Endometrial microvascular endothelial cells (primary cell): Measurements from ENCODE around the gene ANKRD60. TPM values are rescaled to one million over a fixed set of nuclear protein-coding genes. Genes with fewer than 3 reads are reported as not detected.

ENCODE experiments used
- in situ Hi-C: cut with HindIII; loops from 2 replicates; pipeline ENCODE4 v1.10.0; 2017; ENCODE audit warnings: low sequenced_read_pairs, low pct_unique_long_range_greater_than_20kb; ENCODE audit errors: inconsistent ontology term
- total RNA-seq: library from RNA; depleted of rRNA; stranded (reverse); fragments of >200 nt; gene quantifications from one replicate; pipeline ENCODE4 v1.2.3, GENCODE V29; 2015; ENCODE audit errors: inconsistent ontology term

Gene ANKRD60, protein sequence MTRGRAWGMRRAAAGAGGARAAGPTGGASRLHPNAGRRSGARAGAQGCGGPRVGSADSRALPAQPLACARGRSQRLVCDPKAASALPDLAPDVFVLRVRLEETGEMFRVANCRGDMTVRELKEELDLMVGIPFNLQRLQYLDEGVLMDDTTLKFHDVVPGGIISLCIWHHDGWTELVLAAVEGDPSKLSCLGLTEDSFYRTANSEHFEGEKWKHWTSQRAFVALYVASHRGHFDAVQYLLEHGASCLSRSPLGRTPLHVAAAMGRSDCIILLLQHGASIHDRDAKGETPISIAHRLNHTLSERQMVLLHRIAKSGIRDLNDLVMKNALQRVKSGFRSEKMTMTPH
- total RNA-seq = not detected

DNA sequence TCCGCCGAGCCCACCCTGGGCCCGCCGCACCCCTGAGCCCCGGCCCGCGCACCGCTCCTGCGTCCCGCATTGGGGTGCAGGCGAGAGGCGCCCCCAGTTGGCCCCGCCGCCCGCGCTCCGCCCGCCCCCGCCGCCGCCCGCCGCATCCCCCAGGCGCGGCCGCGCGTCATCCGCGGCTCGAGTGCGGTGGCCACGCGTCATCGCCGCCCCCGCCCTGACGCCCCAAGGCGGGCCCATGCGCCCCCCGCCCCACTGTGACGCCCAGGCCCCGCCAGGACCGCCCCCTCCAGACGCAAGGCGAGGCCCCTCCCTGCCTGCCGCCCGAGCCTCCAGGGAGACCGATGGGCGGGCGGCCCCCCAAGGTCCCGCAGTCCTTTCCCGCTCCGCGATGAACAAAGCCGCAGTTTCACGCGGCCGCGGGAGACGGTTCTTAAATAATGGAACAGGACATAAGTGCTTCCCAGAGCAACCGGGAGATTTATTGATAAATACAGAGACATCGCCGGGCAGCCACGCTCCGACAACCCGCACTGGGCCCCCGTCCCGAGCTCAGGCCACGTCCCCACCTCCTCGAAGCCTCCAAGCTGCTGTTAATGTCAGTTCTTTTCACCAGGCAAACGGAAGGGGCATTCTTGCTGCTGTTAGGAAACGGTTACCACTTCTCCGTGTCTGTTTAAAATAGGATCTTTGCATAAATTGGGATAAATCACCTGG lies at the start of gene ANKRD60:
TSS of gene ANKRD60 (minus strand) at position 170 of the 714 bp plus-strand sequence. CDS start at position 170, 0 bp downstream.
- in situ Hi-C loops = loop anchor here (25.0 kb wide), 2 partner anchors 234 to 434 kb away; partner anchors contain the start of gene STX16

DNA sequence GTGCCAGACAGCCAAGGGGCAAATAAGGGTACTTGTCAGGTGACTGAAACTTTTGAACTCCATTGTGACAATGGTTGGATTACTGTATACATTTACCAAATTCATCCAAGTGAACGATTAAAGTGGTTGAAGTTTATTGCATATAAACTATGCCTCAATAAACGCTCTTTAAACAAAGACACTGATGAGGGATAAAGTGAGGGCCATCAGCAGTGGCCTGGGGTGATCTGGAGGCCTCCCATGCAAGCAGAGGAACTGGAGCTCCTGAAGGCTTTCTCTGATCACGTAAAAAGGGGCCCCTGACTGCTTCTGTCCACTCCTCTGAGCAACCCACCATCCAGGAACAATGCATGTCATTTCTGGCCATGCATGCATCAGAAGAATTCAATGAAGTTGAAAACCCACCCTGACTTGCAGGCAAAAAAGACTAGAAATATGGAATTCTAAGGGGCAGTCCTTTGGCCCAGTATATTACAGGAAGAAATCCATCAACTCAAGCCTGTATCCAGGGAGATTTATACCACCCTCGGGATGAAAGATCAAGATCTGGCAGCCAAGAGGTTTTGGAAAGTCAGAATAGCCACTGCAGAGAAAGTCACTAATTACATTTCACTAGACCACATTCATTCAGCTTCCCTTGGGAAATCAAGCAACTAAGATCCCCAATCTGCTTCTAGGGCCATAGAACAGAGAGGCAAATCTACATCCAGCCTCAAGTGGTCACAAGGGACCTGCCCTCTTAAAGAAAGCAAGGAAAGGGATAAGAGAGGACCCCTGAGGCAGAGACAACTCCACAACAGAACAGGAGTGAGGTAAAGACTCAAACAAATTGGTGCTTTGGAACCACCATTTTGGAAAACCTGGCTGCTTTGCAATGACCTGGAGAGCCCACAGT lies 49.4 kb upstream of the ANKRD60 start:
- in situ Hi-C loops = no loop called here

DNA sequence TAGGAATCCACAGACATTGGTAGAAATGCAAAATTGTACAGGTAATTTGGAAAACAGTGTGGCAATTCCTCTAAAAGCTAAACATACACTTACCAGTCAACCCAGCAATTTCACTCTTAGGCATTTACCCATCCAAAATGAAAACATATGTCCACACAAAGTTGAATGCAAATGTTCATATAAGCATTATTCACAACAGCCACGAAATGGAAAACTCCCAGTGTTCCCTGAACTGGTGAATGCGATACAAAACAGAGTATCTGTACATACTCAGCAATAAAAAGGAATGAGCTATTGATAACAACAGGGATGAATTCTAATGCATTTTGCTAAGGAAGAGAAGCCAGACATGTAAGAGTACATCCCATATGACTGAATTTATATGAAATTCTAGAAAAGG lies 48.7 kb upstream of the ANKRD60 start:
- in situ Hi-C loops = no loop called here

DNA sequence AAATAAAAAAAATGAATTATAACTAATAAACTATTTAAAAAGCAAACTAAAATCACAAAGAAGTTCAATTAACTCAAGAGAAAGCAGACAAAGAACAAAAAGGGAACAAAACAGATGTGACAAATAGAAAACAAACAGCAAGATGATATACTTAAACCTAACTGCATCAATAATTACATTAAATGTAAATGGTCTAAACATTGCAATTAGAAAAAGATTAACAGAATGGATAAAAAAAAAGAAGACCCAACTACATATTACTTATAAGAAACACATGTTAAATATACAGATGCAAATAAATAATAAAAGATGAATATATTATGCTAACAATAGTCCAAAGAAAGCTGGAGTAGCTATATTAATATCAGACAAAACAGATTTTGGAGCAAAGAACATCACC lies 45.9 kb upstream of the ANKRD60 start:
- in situ Hi-C loops = no loop called here

DNA sequence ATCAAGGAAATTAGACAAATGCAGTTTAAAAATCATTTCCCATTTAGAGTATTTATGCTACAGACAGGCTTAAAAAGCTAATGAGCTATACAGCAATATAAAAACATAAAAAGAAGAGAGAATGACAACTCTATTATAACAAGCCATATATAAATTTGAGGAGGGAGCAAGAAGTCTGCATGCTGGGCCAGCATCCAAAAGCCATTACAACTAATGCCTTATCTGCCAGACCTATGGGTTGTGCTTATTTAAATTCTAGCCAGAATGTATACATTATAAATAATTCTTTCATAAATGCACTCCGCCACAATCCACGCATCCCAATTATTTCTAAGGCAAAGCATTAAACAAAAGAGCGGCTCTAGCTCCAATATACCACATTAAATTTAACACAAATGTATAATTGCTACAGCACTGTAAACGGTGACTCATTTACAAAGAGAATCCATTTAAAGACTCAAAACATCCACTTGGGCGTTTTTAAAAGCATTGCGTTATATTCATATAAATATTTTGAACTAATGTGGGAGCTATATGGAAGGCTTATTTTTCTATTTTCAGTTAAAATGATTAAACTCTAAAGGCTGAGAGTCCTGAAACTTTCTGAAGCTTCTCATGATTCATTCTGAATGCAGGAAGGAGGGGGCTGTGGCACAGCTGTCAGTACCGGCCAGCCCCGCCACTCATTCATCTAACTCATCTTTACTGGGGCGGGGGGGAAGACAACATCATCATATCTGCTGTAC lies 43.3 kb upstream of the ANKRD60 start:
- in situ Hi-C loops = no loop called here

DNA sequence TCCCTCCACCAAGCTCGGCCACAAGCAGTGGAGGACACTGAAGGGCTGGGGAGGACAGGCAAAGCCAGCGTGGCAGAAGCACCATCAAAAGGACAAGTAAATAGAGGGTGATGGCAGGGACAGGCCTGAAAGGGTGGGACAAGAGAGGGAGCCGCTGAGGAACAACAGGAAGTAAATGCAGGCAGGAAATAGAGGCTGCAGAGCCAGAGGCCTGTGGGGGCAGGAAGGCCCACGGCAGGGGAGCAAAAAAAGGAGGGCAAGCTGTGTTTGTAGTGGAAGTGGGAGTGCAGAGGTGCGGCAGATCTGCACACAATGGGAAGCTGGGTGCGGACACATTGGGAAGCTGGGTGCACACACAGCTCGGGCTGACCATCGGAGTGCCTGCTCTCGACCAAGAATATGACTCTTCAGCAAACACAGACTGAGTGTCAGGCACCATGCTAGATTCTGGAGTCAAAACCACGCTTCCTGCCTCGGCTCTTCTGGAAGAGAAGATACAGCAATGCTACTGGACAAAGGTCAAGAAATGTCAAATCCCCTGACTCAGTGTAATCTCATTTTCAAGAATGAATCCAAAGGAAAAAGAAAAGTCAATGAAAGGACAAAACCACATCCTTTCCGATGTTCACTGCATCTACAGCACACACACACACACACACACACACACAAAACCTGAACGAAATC lies 40.6 kb upstream of the ANKRD60 start:
- in situ Hi-C loops = no loop called here

DNA sequence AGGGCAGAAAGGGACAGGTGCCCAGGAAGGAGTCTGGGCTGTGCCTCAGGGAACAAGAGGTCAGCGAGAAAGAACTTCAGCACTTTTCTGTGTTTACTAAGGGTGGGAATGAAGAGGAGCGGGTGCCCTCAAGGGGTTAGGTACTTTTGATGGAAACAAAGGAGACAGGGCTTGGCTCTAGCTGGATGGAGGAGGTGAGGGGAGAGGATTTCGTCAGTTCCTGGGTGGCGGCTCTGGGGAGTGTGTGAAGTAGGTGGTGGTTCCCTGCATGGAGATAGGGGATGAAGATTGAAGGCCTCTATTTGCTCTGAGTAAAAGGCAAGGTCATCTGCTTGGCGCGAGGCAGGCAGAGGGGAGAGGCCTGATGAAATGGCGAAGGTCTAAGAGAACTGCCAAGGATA lies 40.0 kb upstream of the ANKRD60 start:
- in situ Hi-C loops = no loop called here

DNA sequence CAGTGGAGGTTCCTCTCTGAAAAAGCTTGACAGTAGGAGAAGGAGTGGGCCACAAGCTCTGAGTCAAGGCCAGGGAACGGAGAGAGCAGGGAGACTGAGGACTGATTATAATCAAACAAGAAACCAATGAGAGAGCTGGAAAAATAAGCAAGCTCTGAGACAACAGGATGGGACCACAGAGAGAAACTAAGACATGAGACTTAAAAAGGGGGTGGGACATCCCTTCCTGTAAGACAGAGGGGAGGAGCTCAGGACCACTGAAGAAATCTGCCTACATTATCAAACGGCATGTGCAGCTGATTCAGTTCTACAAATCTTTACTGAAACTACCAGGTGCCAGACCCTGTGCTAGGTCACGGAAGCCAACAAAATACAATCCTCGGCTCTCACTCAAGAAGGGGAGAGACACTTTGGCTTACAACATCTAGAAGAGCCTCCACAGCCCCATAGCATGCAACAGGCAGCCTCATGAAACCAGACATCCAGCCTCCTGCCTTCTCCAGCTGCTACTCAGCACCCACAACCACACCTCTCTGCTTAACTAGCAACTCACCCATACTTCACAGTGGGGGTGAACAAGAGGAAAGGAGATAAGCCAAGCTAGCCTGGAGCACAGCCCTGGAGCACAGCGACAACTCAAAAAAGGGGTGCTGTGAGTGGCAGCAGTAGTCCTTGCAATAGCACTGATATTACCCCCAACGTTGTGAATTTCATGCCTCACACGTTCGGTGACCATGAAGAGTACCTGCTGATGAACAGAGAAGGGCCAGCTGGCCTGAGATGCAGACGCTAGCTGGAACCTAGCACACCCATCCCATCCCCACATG lies 39.1 kb upstream of the ANKRD60 start:
- in situ Hi-C loops = no loop called here

DNA sequence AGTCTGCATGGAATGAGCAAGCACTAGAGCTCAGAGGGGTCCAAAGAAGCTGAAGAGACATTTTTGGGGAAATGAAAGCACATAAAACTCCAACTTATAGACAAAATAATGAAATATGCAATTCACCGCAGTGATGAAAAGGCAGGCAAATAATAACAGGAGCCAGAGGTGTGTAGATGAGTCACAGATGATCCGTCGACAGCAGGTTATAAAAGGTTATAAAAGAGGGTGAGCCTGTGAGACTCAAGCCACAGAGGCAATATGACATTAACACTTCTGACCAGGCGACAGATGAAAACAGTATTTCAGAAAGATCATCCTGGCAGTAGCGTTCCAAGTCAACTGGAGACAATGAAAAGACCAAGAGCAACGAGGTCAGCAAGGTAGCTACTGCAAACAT lies 35.8 kb upstream of the ANKRD60 start:
- in situ Hi-C loops = no loop called here

DNA sequence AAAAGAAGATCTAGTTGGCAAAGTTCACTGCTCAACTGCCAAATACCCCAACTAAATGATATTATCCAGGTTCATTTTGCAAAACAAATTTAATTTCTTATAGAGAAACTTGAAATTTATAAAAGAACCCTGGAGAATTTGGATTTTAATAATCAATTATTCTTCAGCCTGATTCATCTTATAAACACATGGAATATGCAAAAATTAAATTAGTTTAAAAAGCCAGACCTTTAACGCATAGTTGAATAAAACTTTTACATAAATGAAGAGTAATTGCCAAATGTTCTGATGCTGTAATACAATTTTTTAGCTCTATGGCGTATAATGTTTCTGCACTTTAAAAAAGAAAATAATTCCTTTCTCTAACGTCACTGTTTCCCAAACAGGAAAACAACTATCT lies 33.2 kb upstream of the ANKRD60 start:
- in situ Hi-C loops = no loop called here

DNA sequence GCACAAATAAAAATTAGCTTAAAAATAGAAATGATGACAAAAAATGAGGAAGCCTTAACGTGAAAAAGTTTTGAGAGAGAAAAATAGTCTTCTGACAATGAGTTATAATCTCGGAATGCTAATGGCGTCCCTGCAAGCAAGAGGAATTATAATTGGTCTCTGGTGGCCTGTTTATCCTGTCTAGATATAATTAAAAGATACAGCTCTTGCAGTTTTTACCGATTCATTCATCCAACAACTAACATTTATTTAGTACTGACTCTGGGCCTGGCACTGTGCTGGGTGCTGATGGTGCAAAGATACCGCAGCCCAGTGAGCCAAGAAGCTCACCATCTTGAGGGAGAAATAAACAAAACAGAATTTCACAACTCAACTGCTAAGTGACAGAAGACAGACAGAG lies 31.6 kb upstream of the ANKRD60 start:
- in situ Hi-C loops = no loop called here

DNA sequence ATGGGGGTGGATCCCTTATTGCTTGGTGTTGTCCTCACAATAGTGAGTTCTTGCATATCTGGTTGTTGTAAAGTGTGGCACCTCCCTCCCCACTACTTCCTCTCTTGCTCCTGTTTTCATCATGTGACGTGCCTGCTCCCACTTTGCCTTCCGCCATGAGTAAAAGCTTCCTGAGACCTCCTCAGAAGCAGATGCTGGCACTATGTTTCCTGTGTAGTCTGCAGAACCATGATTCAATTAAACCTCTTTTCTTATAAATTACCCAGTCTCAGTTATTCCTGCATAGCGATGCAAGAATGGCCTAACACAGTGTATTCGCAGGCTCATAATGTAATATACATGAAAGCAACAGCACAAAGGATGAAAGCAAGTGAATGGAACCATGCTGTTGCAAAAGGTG lies 28.4 kb upstream of the ANKRD60 start:
- in situ Hi-C loops = no loop called here

DNA sequence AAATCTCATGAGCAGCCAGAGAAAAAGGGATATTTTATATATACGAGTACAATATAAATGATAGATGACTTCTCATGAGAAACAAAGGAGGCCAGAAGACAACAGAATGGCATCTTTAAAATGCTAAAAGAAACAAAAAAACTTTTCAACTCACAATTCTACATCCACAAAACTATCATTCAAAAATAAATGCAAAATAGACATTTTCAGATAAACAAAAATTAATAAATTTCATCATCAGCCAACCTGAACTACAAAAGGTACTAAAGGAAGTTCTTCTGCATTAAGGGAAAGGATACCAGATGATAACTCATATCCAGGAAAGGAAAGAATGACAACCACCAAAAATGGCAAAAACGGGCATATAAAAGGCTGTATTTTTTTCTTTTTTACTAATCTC lies 27.9 kb upstream of the ANKRD60 start:
- in situ Hi-C loops = no loop called here

DNA sequence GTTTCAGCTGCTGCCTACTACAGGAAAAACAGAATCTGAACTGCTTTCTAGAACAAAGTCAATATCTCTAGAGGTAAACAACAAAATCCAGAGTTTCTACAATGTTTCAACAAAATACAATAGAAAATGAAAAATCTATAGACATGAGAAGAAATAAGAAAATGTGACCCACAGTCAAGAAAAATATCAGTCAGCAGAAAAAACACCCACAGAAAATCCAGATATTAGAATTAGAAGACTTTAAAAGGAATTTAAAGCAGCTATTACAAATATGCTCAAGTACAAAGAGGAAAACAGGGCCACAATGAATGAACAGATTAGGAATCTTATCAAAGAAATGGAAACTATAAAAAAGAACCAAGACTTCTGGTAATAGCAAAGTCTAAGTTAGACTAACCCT lies 26.4 kb upstream of the ANKRD60 start:
- in situ Hi-C loops = no loop called here

DNA sequence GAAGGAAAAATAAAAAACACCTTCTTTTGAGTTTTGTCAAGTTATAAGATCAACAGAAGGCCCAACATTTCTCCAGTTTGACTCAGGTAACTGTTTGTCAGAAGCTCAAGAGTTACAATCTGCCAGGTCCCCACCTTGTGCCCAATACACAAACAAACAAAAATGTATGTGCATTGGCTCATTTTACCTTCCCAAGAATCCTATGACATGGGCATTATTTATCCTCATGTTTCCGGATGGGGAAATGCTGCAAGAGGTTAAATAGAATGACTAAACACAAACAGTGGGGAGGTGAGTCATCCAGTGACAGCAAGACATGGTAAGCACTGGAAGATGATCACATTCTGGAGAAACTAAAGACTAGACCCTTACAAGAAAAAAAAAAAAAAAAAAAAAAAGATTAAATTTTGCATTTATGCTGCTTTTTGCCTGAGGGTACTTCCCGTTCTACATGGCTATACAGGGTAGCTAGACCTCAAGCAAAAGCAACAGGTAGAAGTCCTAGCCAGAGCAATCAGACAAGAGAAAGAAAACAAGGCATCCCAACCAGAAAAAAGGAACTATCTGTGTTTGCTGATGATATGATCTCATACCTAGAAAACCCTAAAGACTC lies 23.6 kb upstream of the ANKRD60 start:
- in situ Hi-C loops = no loop called here

DNA sequence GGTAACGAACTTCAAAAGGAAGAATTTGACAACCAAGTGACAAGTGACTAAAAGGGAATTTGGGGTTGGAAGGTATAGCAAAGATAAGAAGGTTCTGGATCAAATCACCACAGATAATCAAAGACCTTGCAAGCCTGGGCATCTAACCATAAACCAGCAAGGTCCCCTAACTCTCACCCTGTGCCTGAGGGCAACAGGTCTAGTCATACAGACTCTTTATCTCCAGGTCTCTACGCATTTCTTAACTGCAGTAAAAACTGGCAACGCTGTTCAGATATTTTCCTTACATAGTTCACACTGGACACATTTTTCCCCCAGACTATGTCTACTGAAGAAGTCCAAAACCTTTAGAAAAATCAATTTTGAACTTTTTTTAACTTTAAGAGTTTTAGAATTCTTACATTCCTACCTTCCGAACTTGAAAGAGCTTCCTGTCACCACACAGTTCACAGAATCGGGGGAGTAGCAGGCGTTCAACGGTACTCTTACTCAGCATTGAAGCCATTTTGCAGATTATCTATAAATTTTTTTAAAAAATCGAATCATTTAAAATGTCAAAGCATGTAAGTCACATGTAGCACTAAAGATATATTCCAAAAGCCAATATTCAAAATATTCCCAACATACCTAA lies 23.0 kb upstream of the ANKRD60 start:
- in situ Hi-C loops = no loop called here

DNA sequence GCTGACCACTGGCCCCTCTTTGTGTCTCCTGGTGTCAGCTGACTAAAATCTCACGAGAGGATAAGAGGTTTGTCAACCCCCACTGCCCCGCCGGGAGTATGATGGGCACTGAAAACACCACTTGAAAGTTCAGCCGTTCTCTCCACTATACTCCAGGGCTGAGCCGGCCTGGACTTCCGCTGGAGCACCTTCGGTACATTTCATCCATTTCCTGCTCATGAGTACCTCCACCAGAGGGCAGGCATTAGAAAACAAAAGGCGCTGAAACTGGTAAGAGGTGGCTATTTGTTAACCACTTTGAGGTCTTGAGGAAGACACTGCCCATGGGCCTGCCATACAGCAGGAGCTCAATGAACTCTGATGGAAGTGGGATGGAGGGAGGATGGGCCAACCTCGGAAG lies 17.9 kb upstream of the ANKRD60 start:
- in situ Hi-C loops = loop anchor here (25.0 kb wide), 2 partner anchors 216 to 416 kb away; partner anchors contain the start of gene STX16
